IPS-18a (cell line): ENCODE results near the gene C3orf22.

Experiments
- H3K27ac ChIP-seq: one replicate; pipeline ENCODE4 v1.5.1; 2013; ENCODE audit warnings: low read length
- H3K27me3 ChIP-seq: one replicate; pipeline ENCODE4 v1.6.1; 2013; ENCODE audit warnings: mild to moderate bottlenecking, low read length; ENCODE audit not compliant: control insufficient read depth, insufficient read depth
- H3K36me3 ChIP-seq: one replicate; pipeline ENCODE4 v1.6.1; 2013; ENCODE audit warnings: low read depth, low read length; ENCODE audit not compliant: control insufficient read depth
- H3K4me1 ChIP-seq: one replicate; pipeline ENCODE4 v1.6.1; 2013; ENCODE audit warnings: low read depth, low read length; ENCODE audit not compliant: control insufficient read depth
- H3K4me3 ChIP-seq: one replicate; pipeline ENCODE4 v1.5.1; 2013; ENCODE audit warnings: low read length
- H3K9ac ChIP-seq: one replicate; pipeline ENCODE4 v1.6.1; 2013; ENCODE audit warnings: mild to moderate bottlenecking, low read length, moderate library complexity
- H3K9me3 ChIP-seq: one replicate; pipeline ENCODE4 v1.6.1; 2013; ENCODE audit warnings: low read depth, low read length; ENCODE audit not compliant: control insufficient read depth

Gene C3orf22

GRCh38 chr3:126512916-126513650, 45.6 kb downstream of the C3orf22 start:
- Histone ChIP-seq H3K9ac (no peak overlapping the region), H3K9me3 (no peaks in the 10 kb centered on the region), H3K36me3 (no peaks in the 10 kb centered on the region), H3K4me3 (no peak overlapping the region), H3K4me1 (no peaks in the 10 kb centered on the region), H3K27me3 (no peaks in the 10 kb centered on the region), H3K27ac (no peak overlapping the region)

- Histone ChIP-seq H3K9ac (no peak overlapping the region), H3K36me3 (no peaks in the 10 kb centered on the region), H3K27ac (no peak overlapping the region), H3K4me1 (no peaks in the 10 kb centered on the region), H3K27me3 (no peaks in the 10 kb centered on the region), H3K4me3 (no peak overlapping the region), H3K9me3 (no peaks in the 10 kb centered on the region)
Observed at GRCh38 chr3:126512026-126512425, 46.7 kb downstream of the C3orf22 start.

- Histone ChIP-seq H3K27me3 (no peaks in the 10 kb centered on the region), H3K36me3 (no peaks in the 10 kb centered on the region), H3K9me3 (no peaks in the 10 kb centered on the region), H3K27ac (no peak overlapping the region), H3K4me3 (no peak overlapping the region), H3K9ac (no peak overlapping the region), H3K4me1 (no peaks in the 10 kb centered on the region)
Observed at GRCh38 chr3:126511291-126511690, 47.4 kb downstream of the C3orf22 start.

- Histone ChIP-seq H3K27ac (no peak overlapping the region), H3K9ac (no peak overlapping the region)
Observed at GRCh38 chr3:126510308-126510910, 48.3 kb downstream of the C3orf22 start.

GRCh38 chr3:126509597-126510307, 49.0 kb downstream of the C3orf22 start:
- Histone ChIP-seq H3K27ac (no peak overlapping the region), H3K9me3 (no peaks in the 10 kb centered on the region), H3K9ac (no peak overlapping the region), H3K4me1 (no peaks in the 10 kb centered on the region), H3K4me3 (no peak overlapping the region), H3K36me3 (no peaks in the 10 kb centered on the region), H3K27me3 (no peaks in the 10 kb centered on the region)

More at GRCh38 chr3:126510308-126510910, 48.3 kb downstream of the C3orf22 start:
- H3K36me3 ChIP-seq = no peaks in the 10 kb centered on the region
- H3K9me3 ChIP-seq = no peaks in the 10 kb centered on the region
- no peaks in the 10 kb centered on the region for H3K4me1 ChIP-seq
- H3K27me3 ChIP-seq = no peaks in the 10 kb centered on the region
- no peak overlapping the region for H3K4me3 ChIP-seq

DNA sequence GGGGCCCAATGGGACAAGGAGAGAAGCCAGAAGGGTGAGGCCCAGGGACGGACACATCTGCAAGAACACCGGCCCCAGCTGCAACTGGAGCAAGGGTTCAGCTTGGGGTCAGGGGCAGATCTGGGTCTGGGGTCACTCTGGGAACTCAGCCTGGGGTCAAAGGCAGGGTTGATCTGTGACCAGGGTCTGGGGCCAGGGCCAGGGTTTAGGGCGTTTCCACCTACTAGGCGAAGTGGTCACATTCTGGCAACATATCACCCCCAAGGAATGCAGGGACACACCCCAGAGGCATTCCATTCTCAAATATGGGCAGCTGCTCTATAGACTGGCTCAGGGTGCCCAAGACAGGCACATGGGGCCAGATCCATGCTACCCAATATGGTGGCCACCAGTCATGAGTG, 50.2 kb downstream of the C3orf22 start:
- no peak overlapping the region for H3K4me3 ChIP-seq
- no peak overlapping the region for H3K27ac ChIP-seq

DNA sequence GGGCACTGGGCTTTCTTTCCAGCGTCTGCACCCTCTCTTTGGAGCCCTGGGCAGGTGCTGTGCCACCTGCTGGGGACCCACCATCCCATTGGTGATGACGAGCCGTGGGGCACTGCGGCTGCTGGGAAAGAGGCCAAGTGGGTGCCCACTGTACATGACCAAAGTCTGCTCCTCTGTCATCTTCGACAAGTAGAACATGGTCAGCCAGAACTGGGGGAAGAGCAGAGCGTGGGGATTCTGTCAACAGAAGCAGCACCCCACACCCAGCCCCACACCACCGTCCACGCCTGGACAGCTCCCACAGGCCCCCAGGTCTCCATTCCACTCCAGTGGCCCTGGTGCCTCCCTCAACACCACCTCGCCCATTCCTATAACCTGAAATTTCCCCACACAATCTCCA, 50.8 kb downstream of the C3orf22 start:
- no peak overlapping the region for H3K9ac ChIP-seq
- H3K4me1 ChIP-seq = no peaks in the 10 kb centered on the region
- H3K4me3 ChIP-seq = no peak overlapping the region
- H3K27me3 ChIP-seq = no peaks in the 10 kb centered on the region
- no peak overlapping the region for H3K27ac ChIP-seq
- H3K36me3 ChIP-seq = no peaks in the 10 kb centered on the region
- H3K9me3 ChIP-seq = no peaks in the 10 kb centered on the region

More for the DNA sequence above, 50.2 kb downstream of the C3orf22 start:
- no peaks in the 10 kb centered on the region for H3K27me3 ChIP-seq
- no peaks in the 10 kb centered on the region for H3K36me3 ChIP-seq
- no peaks in the 10 kb centered on the region for H3K9me3 ChIP-seq
- no peaks in the 10 kb centered on the region for H3K4me1 ChIP-seq
- no peak overlapping the region for H3K9ac ChIP-seq

DNA sequence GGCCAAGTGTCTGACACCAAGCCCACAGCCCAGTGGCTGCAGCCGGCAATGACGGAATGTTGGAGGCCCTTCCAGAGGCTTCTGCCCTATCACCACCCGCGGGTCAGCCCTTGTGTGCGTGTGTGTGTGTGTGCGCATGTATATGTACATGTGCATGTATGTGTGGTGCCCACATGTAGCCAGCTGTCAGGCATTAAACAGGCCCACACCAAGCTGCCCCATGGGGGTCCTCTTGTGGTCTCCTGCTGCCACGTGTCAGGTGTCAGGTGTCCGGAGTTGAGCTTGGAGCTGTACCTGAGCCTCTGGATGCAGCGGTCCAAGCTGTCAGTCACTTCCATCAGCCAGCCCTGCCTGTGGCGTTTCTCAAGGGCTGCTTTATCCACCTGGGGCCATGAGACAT, 55.0 kb downstream of the C3orf22 start:
- no peak overlapping the region for H3K27ac ChIP-seq
- H3K4me3 ChIP-seq = no peak overlapping the region
- H3K9me3 ChIP-seq = no peaks in the 10 kb centered on the region
- H3K36me3 ChIP-seq = no peaks in the 10 kb centered on the region
- peaks cover 16% of the 10 kb centered on the region for H3K4me1 ChIP-seq
- H3K9ac ChIP-seq = no peak overlapping the region
- H3K27me3 ChIP-seq = no peaks in the 10 kb centered on the region

DNA sequence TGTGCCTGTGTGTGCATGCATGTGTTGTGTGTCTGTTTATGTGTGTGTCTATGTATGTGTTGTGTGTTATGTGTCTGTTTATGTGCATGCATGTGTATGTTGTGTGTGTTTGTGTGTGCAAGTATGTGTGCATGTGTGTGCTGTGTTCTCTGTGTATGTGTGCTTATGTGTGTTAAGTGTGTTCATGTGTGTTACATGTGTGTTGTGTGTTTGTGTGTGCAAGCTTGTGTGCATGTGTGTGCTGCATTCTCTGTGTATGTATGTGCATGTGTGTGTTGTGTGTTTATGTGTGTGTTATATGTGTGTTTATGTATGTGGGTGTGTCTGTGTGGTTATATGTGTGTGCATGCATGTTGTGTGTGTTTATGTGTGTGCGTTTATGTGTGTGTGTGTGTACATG, 56.1 kb downstream of the C3orf22 start:
- H3K36me3 ChIP-seq = no peaks in the 10 kb centered on the region

DNA sequence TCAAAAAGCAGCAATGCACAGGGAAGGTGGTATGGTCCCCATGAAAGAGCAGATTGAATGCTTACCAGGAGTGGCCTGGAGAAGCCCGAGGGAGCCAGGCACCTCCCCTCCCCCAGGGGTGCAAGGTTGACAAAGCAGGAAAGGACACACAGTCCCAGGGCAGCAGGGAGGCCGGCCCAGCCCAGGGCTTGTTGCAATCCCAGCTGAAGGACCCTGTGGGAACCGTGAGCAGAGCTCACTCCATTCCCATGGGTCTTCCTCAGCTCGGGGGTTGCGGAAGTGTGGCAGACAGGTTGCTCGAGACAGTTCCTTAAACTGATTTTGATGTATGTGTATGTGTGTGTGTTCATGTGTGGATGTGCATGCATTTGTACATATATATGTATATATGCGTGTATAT, 57.0 kb downstream of the C3orf22 start:
- Histone ChIP-seq H3K36me3 (no peaks in the 10 kb centered on the region), H3K27ac (no peak overlapping the region), H3K9ac (no peak overlapping the region), H3K4me1 (peaks cover 20% of the 10 kb centered on the region), H3K9me3 (no peaks in the 10 kb centered on the region), H3K4me3 (no peak overlapping the region), H3K27me3 (no peaks in the 10 kb centered on the region)

More for the DNA sequence above, 56.1 kb downstream of the C3orf22 start:
- Histone ChIP-seq H3K4me1 (peaks cover 20% of the 10 kb centered on the region), H3K9ac (no peak overlapping the region), H3K9me3 (no peaks in the 10 kb centered on the region), H3K4me3 (no peak overlapping the region), H3K27me3 (no peaks in the 10 kb centered on the region), H3K27ac (no peak overlapping the region)

- no peaks in the 10 kb centered on the region for H3K9me3 ChIP-seq
- no peak overlapping the region for H3K4me3 ChIP-seq
- H3K27ac ChIP-seq = no peak overlapping the region
- H3K4me1 ChIP-seq = peaks cover 20% of the 10 kb centered on the region
- no peaks in the 10 kb centered on the region for H3K27me3 ChIP-seq
- H3K36me3 ChIP-seq = no peaks in the 10 kb centered on the region
- no peak overlapping the region for H3K9ac ChIP-seq
Observed at GRCh38 chr3:126501054-126501453, 57.7 kb downstream of the C3orf22 start.
